Activated CD4-positive, alpha-beta T cell treated with anti-CD3 and anti-CD28 coated beads, Interleukin-2, amount 10 ng/mL, durations not matched to agents 24 days and 14 days (primary cell): ENCODE measurements around the gene AFAP1L1. TPM values are rescaled to one million over a fixed set of nuclear protein-coding genes. Genes with fewer than 3 reads are reported as not detected.

ENCODE experiments used
- DNase-seq: peaks from one replicate; pipeline ENCODE4 v3.0.0; 2022
- H3K27ac Mint-ChIP-seq: one replicate; pipeline ENCODE4 v1.8.0; 2022; ENCODE audit warnings: mild to moderate bottlenecking, mixed read lengths
- H3K27me3 Mint-ChIP-seq: one replicate; pipeline ENCODE4 v1.8.0; 2022; ENCODE audit warnings: mixed read lengths
- H3K36me3 Mint-ChIP-seq: one replicate; pipeline ENCODE4 v1.8.0; 2022; ENCODE audit warnings: low read depth, mild to moderate bottlenecking, mixed read lengths
- H3K4me1 Mint-ChIP-seq: one replicate; pipeline ENCODE4 v1.8.0; 2021; ENCODE audit warnings: mixed read lengths
- H3K4me3 Mint-ChIP-seq: one replicate; pipeline ENCODE4 v1.8.0; 2022; ENCODE audit warnings: mild to moderate bottlenecking, moderate library complexity, mixed read lengths
- H3K9me3 Mint-ChIP-seq: one replicate; pipeline ENCODE4 v1.8.0; 2021; ENCODE audit warnings: mixed read lengths
- intact Hi-C: fragments of 100-400 bp; cut with micrococcal nuclease; formaldehyde crosslinking; loops from one replicate; pipeline ENCODE4 v1.15.1; 2023
- total RNA-seq: library from RNA; stranded (reverse); gene quantifications from 2 replicates; pipeline ENCODE4 v1.2.3, GENCODE V29; 2022

Gene AFAP1L1
- total RNA-seq, 1 donor from 2014 or later, result not detected

DNA sequence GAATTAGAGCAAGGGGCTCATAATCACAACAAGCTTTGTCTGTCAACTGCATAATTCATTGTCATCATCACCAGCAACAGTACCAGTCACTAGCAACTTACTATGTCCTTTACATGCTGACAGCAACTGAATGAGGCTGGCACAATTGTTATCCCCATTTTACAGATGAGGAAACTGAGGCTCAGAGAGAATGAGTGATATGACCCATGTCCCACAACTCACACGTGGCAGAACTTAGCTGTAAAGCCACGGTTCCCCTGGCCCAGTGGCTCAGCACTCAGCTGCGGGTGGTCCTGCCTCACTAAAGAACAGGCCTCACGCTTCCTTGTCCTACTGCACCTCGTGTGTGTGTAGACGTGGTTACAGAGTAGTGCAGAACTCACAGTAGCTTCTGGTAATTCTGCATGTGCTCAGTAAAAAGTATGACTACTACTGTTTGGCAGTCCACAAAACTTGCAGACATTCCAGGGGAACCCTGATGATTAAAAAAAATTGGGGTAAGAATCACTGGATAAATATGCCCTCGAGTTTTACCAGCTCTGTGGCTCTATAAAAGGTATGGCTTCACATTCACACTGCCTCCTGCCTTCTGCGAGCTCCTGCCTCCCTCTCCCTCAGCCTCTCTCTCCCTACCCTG, 30.2 kb downstream of the AFAP1L1 start:
- no peak for DNase-seq
- peaks cover 1% of the 10 kb centered on the region for H3K4me1 Mint-ChIP-seq
- no peak overlapping the region for H3K27ac Mint-ChIP-seq
- H3K4me3 Mint-ChIP-seq, result no peak overlapping the region
- no peaks in the 10 kb centered on the region for H3K9me3 Mint-ChIP-seq
- intact Hi-C loops, result no loop called here
- H3K36me3 Mint-ChIP-seq, result no peaks in the 10 kb centered on the region
- no peaks in the 10 kb centered on the region for H3K27me3 Mint-ChIP-seq

DNA sequence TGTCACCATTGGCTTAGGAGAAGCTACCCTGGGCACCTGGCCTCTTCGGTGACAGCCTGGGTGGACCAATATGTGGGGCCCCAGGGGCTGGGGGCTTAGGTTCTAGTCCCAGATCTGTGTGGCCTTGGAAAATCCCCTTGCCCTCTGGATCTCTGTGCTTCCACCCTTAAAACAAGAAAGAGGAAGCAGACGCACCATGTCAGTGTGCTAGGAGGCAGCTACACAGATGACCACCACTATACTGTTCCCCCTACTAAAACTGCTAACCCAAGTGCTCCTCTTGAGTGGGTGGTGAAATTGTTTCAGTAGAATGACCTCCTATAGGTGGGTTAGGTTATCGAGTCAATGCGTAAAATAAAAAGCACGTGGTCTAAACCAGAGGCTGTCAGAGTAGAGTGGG, 31.0 kb downstream of the AFAP1L1 start:
- Mint-ChIP-seq H3K4me1 (peaks cover 1% of the 10 kb centered on the region), H3K36me3 (no peaks in the 10 kb centered on the region), H3K27me3 (no peaks in the 10 kb centered on the region), H3K27ac (no peak overlapping the region), H3K4me3 (no peak overlapping the region), H3K9me3 (no peaks in the 10 kb centered on the region)
- intact Hi-C loops, result no loop called here
- no peak for DNase-seq

DNA sequence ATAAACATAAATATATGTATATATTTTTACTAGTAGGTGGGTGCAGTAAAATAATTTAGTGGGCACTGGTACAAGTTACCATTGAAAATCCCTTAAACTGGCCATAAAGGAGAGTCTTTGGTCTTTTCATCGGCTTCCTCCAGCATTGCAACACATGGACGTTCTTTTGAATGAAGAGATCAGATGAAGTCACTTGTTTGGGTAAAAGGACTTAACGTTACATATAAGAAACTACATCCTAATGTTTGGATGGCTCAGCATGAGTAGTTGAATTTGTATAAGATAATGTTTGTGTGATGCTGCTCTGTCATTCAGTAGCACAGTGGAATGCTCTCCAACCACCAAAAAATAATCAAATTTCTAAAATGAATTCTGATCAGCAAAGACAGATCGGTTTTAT, 31.6 kb downstream of the AFAP1L1 start:
- intact Hi-C loops, result no loop called here
- DNase-seq, result no peak
- Mint-ChIP-seq H3K27me3 (no peaks in the 10 kb centered on the region), H3K36me3 (no peaks in the 10 kb centered on the region), H3K27ac (no peak overlapping the region), H3K4me1 (peaks cover 1% of the 10 kb centered on the region), H3K9me3 (no peaks in the 10 kb centered on the region), H3K4me3 (no peak overlapping the region)

DNA sequence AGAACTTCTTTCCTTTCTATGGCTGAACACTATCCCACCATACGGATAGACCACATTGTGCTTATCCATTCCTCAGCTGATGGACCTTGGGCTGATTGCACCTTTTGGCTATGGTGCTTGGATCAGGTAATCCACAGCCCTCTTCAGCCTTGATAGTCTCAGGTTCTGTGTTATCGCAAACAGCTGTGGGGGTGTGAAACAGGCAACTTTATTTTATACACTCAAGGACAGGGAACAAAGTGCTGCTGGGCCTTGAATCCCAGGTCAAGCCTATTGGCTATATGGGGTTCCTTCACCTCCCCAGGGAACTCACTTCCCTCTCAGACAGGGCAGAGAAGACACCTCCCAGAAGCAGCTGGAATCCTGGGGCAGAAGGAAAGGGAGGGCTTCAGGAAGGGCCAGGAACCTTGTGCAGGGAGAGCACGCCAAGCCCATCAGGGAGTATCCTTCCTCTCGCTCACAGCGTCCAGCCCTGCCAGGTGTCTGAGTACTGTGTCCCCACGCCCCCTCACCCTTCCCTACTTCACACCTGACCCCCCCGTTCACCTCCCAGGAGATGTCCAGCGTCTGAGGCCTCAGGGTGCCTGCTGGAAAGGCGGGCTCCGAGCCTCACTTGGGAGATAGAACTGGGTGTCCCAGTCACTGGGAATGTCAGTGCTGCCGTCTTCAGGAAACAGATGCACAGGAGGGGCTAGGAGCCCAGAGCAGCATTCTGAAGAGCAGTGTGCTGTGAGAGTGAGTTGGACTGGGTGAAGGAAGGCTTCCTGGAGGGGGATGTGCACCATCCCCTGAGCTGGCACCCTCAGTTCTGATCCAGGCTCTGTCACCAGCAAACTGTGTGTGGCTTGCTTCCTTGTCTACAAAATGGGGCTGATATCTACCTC, 32.8 kb downstream of the AFAP1L1 start:
- H3K4me1 Mint-ChIP-seq, result no peaks in the 10 kb centered on the region
- no peak overlapping the region for H3K4me3 Mint-ChIP-seq
- H3K9me3 Mint-ChIP-seq, result no peaks in the 10 kb centered on the region
- H3K36me3 Mint-ChIP-seq, result no peaks in the 10 kb centered on the region
- DNase-seq, result no peak
- no peaks in the 10 kb centered on the region for H3K27me3 Mint-ChIP-seq
- no peak overlapping the region for H3K27ac Mint-ChIP-seq
- intact Hi-C loops, result no loop called here

- intact Hi-C loops, result no loop called here
- Mint-ChIP-seq H3K27ac (no peak overlapping the region), H3K4me1 (no peaks in the 10 kb centered on the region), H3K36me3 (no peaks in the 10 kb centered on the region), H3K9me3 (no peaks in the 10 kb centered on the region), H3K4me3 (no peak overlapping the region), H3K27me3 (peaks cover 2% of the 10 kb centered on the region)
- DNase-seq, result no peak
Observed at GRCh38 chr5:149309354-149309753, 37.7 kb downstream of the AFAP1L1 start.

GRCh38 chr5:149310488-149310887, 38.8 kb downstream of the AFAP1L1 start:
- H3K27ac Mint-ChIP-seq, result no peak overlapping the region
- no peaks in the 10 kb centered on the region for H3K9me3 Mint-ChIP-seq
- H3K27me3 Mint-ChIP-seq, result peaks cover 2% of the 10 kb centered on the region
- no peak for DNase-seq
- H3K36me3 Mint-ChIP-seq, result no peaks in the 10 kb centered on the region
- H3K4me3 Mint-ChIP-seq, result no peak overlapping the region
- H3K4me1 Mint-ChIP-seq, result no peaks in the 10 kb centered on the region
- intact Hi-C loops, result no loop called here

DNA sequence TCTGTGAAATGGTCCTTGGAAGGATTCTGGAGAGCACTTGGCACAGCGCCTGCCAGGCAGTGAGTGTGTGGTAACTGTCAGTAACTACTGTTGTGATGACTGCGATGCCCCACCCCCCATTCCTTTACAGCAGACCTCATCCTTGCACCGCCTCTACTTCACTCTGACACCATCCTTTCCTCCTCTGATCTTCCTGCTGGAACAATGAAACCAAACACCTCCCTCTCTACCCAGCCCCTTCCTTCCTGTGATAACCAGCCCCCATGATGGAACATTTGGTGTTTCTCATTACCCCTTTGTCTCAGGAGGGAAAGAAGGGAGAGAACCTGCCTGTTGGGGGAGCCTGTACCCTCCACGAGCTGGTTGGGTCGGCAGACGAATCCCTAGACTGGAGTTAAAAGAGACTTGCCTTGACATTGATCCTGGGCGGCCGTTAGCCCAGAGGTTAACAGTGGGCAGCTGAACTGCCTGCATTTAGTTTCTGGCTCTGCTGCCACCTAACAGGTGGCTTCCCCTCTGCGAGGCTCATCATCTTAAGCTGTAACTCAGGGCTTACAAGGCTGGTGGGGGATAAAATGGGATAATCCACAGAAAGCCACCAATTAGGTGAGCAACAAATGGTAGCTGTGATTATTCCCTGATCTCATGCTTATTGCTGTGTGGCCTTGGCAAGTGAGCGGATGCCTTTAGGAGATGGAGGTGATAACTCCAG, 39.4 kb downstream of the AFAP1L1 start:
- Mint-ChIP-seq H3K36me3 (no peaks in the 10 kb centered on the region), H3K9me3 (no peaks in the 10 kb centered on the region), H3K27ac (no peak overlapping the region), H3K27me3 (peaks cover 2% of the 10 kb centered on the region), H3K4me1 (no peaks in the 10 kb centered on the region), H3K4me3 (no peak overlapping the region)
- DNase-seq, result no peak
- intact Hi-C loops, result no loop called here

DNA sequence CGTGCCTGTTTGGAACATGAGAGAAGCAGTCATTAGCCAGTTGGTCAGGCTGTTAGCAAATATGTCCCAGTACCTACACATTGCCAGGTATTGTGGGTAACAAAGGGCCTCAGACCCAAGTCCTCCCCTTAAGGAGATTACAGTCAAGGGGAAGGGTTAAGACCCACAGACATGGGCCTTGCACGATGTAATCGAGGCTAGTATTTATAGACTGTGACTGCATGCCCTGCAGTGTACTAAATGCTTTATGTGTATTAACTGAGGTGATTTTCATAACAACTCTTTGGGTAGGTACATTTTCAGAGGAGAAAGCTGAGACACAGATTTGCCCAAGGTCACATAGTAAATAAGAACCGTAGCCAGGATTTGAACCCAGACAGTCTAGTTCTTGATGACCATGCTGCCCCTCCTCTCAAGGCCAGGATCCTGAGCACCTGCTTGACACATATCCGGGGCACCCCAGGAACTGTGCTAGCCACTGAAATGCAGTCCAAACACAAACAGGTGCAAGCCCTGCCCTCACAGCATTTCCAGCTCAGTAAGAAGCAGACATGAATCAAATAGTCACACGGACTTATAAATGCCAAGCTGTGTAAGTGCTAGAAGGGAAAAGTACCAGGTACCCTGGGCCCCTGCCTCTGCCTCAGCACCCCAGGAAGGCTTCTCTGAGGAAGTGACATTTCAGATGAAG, 41.6 kb downstream of the AFAP1L1 start:
- Mint-ChIP-seq H3K9me3 (no peaks in the 10 kb centered on the region), H3K27ac (no peak overlapping the region), H3K27me3 (peaks cover 2% of the 10 kb centered on the region), H3K4me3 (no peak overlapping the region), H3K36me3 (no peaks in the 10 kb centered on the region), H3K4me1 (no peaks in the 10 kb centered on the region)
- intact Hi-C loops, result no loop called here
- DNase-seq, result no peak

GRCh38 chr5:149314571-149315111, 43.0 kb downstream of the AFAP1L1 start:
- no peak overlapping the region for H3K27ac Mint-ChIP-seq
- intact Hi-C loops, result loop anchor here (5.0 kb wide), 2 partner anchors 118 to 248 kb away; no protein-coding TSS in a partner anchor
- DNase-seq, result no peak
- no peaks in the 10 kb centered on the region for H3K9me3 Mint-ChIP-seq
- no peaks in the 10 kb centered on the region for H3K36me3 Mint-ChIP-seq
- H3K4me1 Mint-ChIP-seq, result no peaks in the 10 kb centered on the region
- no peak overlapping the region for H3K4me3 Mint-ChIP-seq
- H3K27me3 Mint-ChIP-seq, result peaks cover 2% of the 10 kb centered on the region

GRCh38 chr5:149315753-149316152, 44.1 kb downstream of the AFAP1L1 start:
- Mint-ChIP-seq H3K4me3 (no peak overlapping the region), H3K4me1 (no peaks in the 10 kb centered on the region), H3K9me3 (no peaks in the 10 kb centered on the region), H3K27me3 (peaks cover 2% of the 10 kb centered on the region), H3K27ac (no peak overlapping the region), H3K36me3 (no peaks in the 10 kb centered on the region)
- intact Hi-C loops, result loop anchor here (5.0 kb wide), 2 partner anchors 117 to 247 kb away; no protein-coding TSS in a partner anchor
- DNase-seq, result no peak

- Mint-ChIP-seq H3K4me3 (no peak overlapping the region), H3K4me1 (no peaks in the 10 kb centered on the region), H3K27ac (no peak overlapping the region), H3K27me3 (no peaks in the 10 kb centered on the region), H3K9me3 (no peaks in the 10 kb centered on the region), H3K36me3 (no peaks in the 10 kb centered on the region)
- DNase-seq, result peak; percentile 80
- intact Hi-C loops, result loop anchor here (1.0 to 5.0 kb wide), 4 partner anchors 50 to 245 kb away; no protein-coding TSS in a partner anchor
Observed at GRCh38 chr5:149317281-149318048, 45.8 kb downstream of the AFAP1L1 start.

- H3K27me3 Mint-ChIP-seq, result no peaks in the 10 kb centered on the region
- H3K36me3 Mint-ChIP-seq, result no peaks in the 10 kb centered on the region
- no peak overlapping the region for H3K4me3 Mint-ChIP-seq
- intact Hi-C loops, result loop anchor here (5.0 kb wide), 2 partner anchors 113 to 243 kb away; no protein-coding TSS in a partner anchor
- H3K4me1 Mint-ChIP-seq, result no peaks in the 10 kb centered on the region
- no peak overlapping the region for H3K27ac Mint-ChIP-seq
- no peak for DNase-seq
- no peaks in the 10 kb centered on the region for H3K9me3 Mint-ChIP-seq
Observed at GRCh38 chr5:149319174-149319573, 47.5 kb downstream of the AFAP1L1 start.
